LNCAP (cell line): ENCODE data around the gene PIP4K2C.
A peak's percentile ranks its signal among the peaks of the same experiment; 100 is the strongest.

ENCODE experiments used
- CTCF ChIP-seq: fragments of 450-650 bp; IDR thresholded peaks from 2 replicates; pipeline ENCODE4 v1.5.1; 2017; ENCODE audit warnings: mild to moderate bottlenecking

The PIP4K2C gene

GRCh38 chr12:57621497-57622292 is 30.7 kb downstream of the PIP4K2C start:
- peak; percentile 91 for TF ChIP-seq CTCF

- TF ChIP-seq CTCF: no peak
Observed at GRCh38 chr12:57622293-57623245, 31.6 kb downstream of the PIP4K2C start.

DNA sequence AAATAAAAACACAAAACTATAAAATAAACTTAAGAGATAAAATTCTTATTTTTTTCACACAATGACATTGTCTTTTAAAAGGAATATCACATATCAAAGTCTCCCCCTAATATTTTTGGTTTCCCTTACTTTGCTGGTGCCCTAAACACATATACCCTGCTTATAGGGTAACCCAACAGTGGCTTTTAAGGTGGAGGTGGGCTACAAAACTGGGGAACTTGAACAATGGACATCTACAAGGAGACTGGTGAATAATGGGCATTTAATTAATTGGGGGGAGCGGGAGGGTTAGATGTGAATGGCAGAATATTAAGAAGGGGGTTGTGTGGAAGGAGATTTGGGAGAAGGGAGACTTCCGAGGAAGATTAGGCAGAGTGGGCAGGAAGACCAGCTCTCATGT is 32.4 kb downstream of the PIP4K2C start:
- no peak for TF ChIP-seq CTCF

DNA sequence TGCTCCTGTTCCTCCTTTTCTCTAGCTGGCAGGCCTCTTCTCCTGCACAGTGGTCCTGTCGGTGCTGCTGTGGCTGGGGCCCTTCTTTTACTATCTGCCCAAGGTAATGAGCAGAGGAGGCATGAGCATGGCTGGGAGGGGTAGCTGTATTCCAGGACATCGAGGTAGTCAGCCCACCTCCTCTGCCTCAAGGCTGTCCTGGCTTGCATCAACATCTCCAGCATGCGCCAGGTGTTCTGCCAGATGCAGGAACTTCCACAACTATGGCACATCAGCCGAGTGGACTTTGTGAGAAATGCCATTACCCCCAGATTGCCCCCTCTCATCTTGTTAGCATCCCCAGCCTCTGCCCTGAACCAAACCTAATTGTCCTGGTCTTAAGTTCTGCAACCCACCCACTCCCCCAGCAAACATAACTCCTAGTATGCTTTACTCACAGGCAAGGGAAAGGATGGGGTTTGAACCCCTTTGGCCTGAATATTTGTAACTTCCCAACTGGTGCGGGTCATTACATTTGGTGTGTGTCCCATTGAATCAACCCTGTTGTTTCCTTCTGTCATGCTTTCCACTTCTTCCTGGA is 32.9 kb downstream of the PIP4K2C start:
- TF ChIP-seq CTCF: no peak

DNA sequence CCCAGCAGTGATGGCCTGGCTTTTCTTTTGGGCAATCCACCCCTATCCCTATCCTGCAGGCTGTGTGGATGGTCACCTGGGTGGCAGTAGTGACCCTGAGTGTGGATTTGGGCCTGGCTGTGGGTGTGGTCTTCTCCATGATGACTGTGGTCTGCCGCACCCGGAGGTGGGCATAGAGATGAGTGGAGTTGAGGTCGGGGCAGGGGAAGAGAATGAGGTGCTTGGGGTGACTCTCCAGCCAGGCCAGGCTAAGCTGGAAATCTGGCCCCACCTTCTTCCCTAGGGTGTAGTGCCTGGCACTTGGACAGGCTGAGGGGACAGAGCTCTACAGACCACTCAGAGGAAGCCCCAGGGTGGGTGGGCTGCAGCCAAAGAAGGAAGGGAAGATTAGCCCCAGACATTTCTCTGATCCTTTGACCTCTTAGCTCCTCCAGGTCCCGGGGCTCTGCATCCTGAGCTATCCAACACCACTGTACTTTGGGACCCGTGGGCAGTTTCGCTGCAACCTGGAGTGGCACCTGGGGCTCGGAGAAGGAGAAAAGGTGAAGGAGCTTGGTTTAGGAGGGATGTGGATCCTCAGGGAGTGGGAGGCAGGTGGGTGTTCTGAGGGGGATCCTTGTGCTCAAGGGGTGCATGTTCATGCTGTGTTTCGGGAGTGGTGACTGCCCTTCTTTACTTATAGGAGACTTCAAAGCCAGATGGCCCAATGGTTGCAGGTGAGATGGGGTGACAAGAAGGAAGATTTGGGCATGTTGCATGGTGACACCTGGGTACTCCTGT is 33.6 kb downstream of the PIP4K2C start:
- no peak for TF ChIP-seq CTCF

DNA sequence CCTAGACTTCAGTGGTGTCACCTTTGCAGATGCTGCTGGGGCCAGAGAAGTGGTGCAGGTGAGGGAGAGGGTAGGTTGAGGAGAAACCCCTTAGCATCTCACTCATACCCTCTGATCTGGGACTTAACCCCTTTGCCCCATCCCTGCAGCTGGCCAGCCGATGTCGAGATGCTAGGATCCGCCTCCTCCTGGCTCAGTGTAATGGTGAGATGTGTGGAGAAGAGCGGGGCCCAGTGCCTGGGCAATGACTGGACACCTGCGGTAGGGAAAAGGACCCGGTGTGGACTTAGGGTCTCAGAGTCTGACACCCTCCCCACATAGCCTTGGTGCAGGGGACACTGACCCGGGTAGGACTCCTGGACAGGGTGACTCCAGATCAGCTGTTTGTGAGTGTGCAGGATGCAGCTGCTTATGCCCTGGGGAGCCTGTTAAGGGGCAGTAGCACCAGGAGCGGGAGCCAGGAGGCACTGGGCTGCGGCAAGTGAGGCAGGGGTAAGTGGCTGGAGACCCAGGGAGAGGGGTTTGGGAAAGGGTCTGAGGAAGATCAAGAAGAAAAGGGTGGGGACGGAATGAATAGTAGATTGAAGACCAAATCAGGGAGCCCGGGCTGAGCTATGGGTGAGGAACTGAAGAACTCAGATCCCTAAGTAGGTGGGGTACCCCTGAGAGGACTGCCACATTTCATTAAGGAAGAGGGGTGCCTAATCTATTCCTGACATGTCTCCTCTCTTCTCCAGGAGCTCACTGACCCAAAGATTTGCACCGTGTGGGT is 34.5 kb downstream of the PIP4K2C start:
- no peak for TF ChIP-seq CTCF
